Memory B cell (primary cell): ENCODE data around the gene CLN6.

Experiments
- ATAC-seq: fragments of 150-1000 bp; cut with Tn5 transposase; 2 replicates; pipeline ENCODE4 v1.10.0; 2021; ENCODE audit warnings: low read depth, mild to moderate bottlenecking, moderate library complexity
- DNase-seq, 2 donors: peaks; one replicate each; pipeline ENCODE4 v3.0.0; 2022; ENCODE audit warnings: low spot score in 2 of 2
- H3K27ac Mint-ChIP-seq: one replicate; pipeline ENCODE4 v1.8.0; 2022; ENCODE audit warnings: mild to moderate bottlenecking, moderate library complexity, mixed read lengths
- H3K27me3 Mint-ChIP-seq: one replicate; pipeline ENCODE4 v1.8.0; 2022; ENCODE audit warnings: mixed read lengths
- H3K36me3 Mint-ChIP-seq: one replicate; pipeline ENCODE4 v1.8.0; 2022; ENCODE audit warnings: mild to moderate bottlenecking, mixed read lengths
- H3K4me1 Mint-ChIP-seq: one replicate; pipeline ENCODE4 v1.8.0; 2022; ENCODE audit warnings: mixed read lengths
- H3K4me3 Mint-ChIP-seq: one replicate; pipeline ENCODE4 v1.8.0; 2022; ENCODE audit warnings: mild to moderate bottlenecking, moderate library complexity, mixed read lengths
- H3K9me3 Mint-ChIP-seq: one replicate; pipeline ENCODE4 v1.8.0; 2022; ENCODE audit warnings: mixed read lengths

Gene CLN6

GRCh38 chr15:68201879-68202261 lies 27.7 kb downstream of the CLN6 start:
- no peaks in the 10 kb centered on the region for H3K9me3 Mint-ChIP-seq
- peaks cover 4% of the 10 kb centered on the region for H3K4me1 Mint-ChIP-seq
- ATAC-seq (no peak), DNase-seq (no peak)
- no peak overlapping the region for H3K4me3 Mint-ChIP-seq
- H3K36me3 Mint-ChIP-seq: no peaks in the 10 kb centered on the region
- H3K27me3 Mint-ChIP-seq: no peaks in the 10 kb centered on the region
- no peak overlapping the region for H3K27ac Mint-ChIP-seq

GRCh38 chr15:68201153-68201878 lies 28.2 kb downstream of the CLN6 start:
- H3K9me3 Mint-ChIP-seq: no peaks in the 10 kb centered on the region
- H3K27me3 Mint-ChIP-seq: no peaks in the 10 kb centered on the region
- DNase-seq (no peak), ATAC-seq (no peak)
- H3K4me1 Mint-ChIP-seq: peaks cover 4% of the 10 kb centered on the region
- no peaks in the 10 kb centered on the region for H3K36me3 Mint-ChIP-seq
- no peak overlapping the region for H3K27ac Mint-ChIP-seq
- no peak overlapping the region for H3K4me3 Mint-ChIP-seq

DNA sequence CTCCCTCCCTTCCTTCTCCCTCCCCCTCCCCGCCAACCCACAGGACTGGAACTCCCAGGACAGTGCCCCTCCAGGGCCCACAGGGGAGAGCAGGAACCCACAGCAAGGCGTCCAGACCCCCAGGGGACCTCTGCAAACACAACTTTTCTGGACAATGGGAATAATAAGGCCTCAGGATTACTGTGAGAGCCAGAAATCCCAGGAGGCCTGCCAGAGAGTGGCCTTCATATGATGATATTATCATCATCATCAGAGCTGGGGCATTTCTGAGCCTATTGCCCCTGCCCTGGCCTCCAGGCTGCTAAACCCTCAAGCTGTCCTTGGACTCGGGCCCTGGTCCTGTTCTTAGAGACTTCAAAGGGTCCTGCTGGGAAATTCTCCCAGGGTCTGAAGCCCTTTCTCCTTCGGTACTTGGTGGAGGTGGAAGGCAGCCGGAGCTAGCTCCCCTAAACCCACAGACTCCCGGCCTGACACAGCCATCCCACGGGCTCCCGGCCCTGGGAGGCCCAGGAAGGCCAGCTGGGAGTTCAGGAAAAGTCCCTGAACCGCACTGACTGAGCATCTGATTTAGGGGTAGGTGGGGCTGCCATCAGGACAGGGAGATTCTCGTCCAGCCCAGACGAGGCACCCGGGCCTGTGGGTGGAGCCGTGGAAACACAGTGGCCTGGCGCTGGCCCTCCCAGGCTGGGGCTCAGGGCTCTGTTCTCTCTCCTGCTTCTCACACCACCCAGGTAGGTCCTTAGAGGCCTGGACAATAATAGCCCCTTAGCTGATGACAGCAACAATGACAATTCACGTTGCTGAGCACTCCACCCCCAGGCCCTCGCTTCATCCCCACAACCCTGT lies 29.3 kb downstream of the CLN6 start:
- Mint-ChIP-seq H3K27ac (no peak overlapping the region), H3K4me1 (peaks cover 5% of the 10 kb centered on the region), H3K36me3 (no peaks in the 10 kb centered on the region), H3K27me3 (no peaks in the 10 kb centered on the region), H3K9me3 (no peaks in the 10 kb centered on the region), H3K4me3 (no peak overlapping the region)
- DNase-seq (no peak), ATAC-seq (no peak)

- Mint-ChIP-seq H3K27ac (no peak overlapping the region), H3K27me3 (no peaks in the 10 kb centered on the region), H3K4me3 (no peak overlapping the region), H3K4me1 (peaks cover 8% of the 10 kb centered on the region), H3K9me3 (no peaks in the 10 kb centered on the region), H3K36me3 (no peaks in the 10 kb centered on the region)
- no peak for DNase-seq
- no peak for ATAC-seq
Measured at GRCh38 chr15:68199340-68199739, 30.2 kb downstream of the CLN6 start.

- Mint-ChIP-seq H3K4me3 (no peak overlapping the region), H3K36me3 (peaks cover 4% of the 10 kb centered on the region), H3K4me1 (peaks cover 8% of the 10 kb centered on the region), H3K27ac (peak overlapping the region; percentile 36), H3K9me3 (no peaks in the 10 kb centered on the region), H3K27me3 (no peaks in the 10 kb centered on the region)
- ATAC-seq (no peak), DNase-seq (no peak)
Measured at GRCh38 chr15:68197661-68198437, 31.7 kb downstream of the CLN6 start.

DNA sequence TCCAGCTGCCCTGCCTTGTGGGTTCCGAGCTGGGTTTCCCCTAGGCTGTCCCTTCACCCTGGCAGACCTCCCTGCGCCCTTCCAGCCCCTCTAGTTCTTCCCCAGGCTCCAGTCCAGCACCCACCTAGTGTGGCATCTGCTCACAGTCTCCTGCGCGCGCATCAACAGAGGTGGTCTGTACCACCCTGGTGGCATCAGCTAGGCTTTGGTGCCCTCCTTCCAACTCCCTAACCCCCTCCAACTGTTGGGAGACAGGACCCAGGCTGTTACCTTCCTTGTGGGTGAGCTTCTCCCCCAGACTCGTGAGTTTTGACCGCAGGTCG lies 32.4 kb downstream of the CLN6 start:
- DNase-seq: no peak
- peaks cover 8% of the 10 kb centered on the region for H3K4me1 Mint-ChIP-seq
- ATAC-seq: no peak
- H3K27ac Mint-ChIP-seq: peak overlapping the region; percentile 36
- H3K36me3 Mint-ChIP-seq: peaks cover 4% of the 10 kb centered on the region
- H3K9me3 Mint-ChIP-seq: no peaks in the 10 kb centered on the region
- no peaks in the 10 kb centered on the region for H3K27me3 Mint-ChIP-seq
- no peak overlapping the region for H3K4me3 Mint-ChIP-seq

GRCh38 chr15:68196445-68197169 lies 32.9 kb downstream of the CLN6 start:
- Mint-ChIP-seq H3K9me3 (no peaks in the 10 kb centered on the region), H3K4me3 (no peak overlapping the region)

DNA sequence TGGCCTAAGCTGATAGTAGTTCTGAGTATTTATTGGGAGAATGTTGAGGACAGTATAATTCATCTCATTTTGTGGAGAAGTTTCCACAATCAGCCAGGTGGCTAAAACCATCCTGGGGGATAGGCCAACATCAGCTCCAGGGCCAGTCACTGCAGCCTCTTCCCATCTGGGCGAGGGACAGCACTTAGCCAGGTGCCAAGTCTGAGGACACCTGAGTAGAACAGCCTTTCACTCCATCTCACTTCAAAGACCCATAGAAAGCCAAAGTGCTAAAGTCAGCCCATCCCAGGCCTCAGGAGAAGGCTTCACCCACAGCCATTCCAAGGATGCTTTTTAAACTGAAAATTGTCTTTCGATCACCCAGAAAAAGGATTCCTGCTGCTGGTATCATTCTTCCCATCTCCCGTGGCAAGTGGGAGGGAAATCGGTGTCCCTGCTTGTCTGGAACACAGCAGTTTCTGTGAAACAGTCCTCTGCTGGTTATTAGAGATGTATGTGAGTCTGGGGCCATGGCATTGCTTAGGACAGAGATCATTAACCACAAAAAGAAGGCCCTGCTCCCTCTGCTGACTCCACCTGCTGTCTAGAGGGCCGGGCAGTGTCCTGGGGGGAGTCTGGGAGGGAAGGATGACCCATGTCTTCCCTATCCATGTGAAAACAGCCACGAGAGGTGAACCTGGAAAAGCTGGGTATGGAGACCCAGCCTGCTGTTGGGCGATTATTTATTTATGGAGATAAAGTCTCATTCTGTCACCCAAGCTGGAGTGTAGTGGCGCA lies 34.0 kb downstream of the CLN6 start:
- peaks cover 4% of the 10 kb centered on the region for H3K4me1 Mint-ChIP-seq
- H3K27ac Mint-ChIP-seq: peak overlapping the region; percentile 73

More at GRCh38 chr15:68196445-68197169, 32.9 kb downstream of the CLN6 start:
- ATAC-seq: no peak
- DNase-seq: no peak
- H3K27me3 Mint-ChIP-seq: no peaks in the 10 kb centered on the region
- peaks cover 4% of the 10 kb centered on the region for H3K36me3 Mint-ChIP-seq
- peaks cover 6% of the 10 kb centered on the region for H3K4me1 Mint-ChIP-seq
- peak overlapping the region; percentile 36 for H3K27ac Mint-ChIP-seq

DNA sequence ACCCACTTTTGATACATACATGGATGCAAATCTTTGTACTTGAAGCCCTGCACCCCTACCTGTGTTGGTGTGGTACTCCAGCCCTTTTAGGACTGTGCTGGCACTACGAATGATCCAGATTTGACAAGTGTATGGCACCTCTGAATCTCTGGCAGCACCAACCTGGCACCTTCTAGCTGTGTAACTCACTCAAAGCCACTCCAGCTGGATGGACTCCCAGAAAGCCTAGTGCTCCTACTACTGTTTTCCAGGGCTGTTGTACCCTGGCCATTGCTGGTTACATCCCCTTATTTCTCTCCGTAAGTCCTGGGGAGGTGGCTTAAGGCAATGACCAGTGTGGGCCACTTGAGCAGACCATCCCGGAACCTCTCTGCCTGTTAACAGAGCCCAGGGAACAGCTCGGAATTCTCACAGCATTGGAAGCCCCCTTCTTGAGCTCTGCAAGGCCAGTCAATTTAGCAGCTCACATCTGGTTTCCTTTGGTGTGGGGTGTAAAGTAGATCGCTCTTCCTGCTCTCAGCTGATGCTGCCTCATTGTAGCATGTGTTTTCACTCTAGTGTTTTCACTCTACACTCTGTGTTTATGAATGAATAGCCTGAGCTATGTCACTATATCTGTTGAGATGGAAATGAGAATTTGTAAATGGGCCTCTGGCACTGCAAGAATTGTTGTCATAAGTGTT lies 36.6 kb downstream of the CLN6 start:
- H3K27me3 Mint-ChIP-seq: no peaks in the 10 kb centered on the region
- H3K4me1 Mint-ChIP-seq: peaks cover 8% of the 10 kb centered on the region
- ATAC-seq (no peak), DNase-seq (no peak)
- H3K9me3 Mint-ChIP-seq: no peaks in the 10 kb centered on the region
- no peak overlapping the region for H3K4me3 Mint-ChIP-seq
- H3K27ac Mint-ChIP-seq: peak overlapping the region; percentile 6
- peaks cover 13% of the 10 kb centered on the region for H3K36me3 Mint-ChIP-seq

More for the DNA sequence above, 34.0 kb downstream of the CLN6 start:
- no peaks in the 10 kb centered on the region for H3K9me3 Mint-ChIP-seq
- DNase-seq (no peak), ATAC-seq (no peak)
- peaks cover 4% of the 10 kb centered on the region for H3K36me3 Mint-ChIP-seq
- H3K27me3 Mint-ChIP-seq: no peaks in the 10 kb centered on the region
- H3K4me3 Mint-ChIP-seq: no peak overlapping the region

DNA sequence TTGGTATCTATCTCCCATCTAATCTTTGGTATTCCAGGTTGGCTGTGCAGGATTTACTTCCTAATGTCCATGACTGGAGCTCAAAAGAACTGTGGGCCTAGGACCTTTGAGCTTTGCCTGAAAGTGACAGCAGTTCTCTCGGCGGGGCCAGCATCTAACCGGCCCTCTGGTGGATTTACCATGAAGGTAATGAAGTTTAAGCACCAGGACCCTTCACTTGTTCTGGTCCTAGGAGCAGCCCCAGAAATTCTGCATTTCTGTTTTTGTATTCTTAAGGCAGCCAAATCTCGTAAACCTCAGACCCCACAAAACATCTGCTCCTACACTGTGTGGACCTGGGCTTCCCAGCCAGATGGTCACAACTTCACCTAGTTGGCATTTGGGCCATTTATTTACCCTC lies 37.4 kb downstream of the CLN6 start:
- no peaks in the 10 kb centered on the region for H3K9me3 Mint-ChIP-seq
- H3K27ac Mint-ChIP-seq: peak overlapping the region; percentile 68
- peaks cover 8% of the 10 kb centered on the region for H3K4me1 Mint-ChIP-seq
- H3K4me3 Mint-ChIP-seq: no peak overlapping the region
- ATAC-seq (no peak), DNase-seq (no peak)
- H3K27me3 Mint-ChIP-seq: no peaks in the 10 kb centered on the region
- peaks cover 16% of the 10 kb centered on the region for H3K36me3 Mint-ChIP-seq

DNA sequence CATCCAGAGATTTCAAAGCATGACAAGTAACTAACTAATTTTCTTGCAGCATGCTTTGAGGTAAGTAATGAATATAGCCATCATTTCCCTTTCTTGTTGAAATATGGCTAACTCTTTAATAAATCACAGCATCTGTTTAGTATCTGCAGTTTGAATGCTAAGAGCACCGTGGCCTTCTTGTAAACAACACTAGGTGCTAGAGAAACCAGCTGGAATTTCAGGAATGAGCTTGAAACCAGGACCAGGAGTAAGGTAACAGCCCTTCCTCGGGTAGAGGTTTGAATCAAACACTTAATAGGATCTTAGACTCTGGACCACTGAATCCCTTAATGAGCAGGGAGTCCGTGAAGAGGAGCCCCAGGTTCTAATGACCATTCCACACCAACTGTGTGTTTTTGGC lies 38.0 kb downstream of the CLN6 start:
- ATAC-seq: no peak
- Mint-ChIP-seq H3K27ac (peak overlapping the region; percentile 68), H3K4me3 (no peak overlapping the region), H3K4me1 (peaks cover 8% of the 10 kb centered on the region), H3K36me3 (peaks cover 16% of the 10 kb centered on the region), H3K27me3 (no peaks in the 10 kb centered on the region), H3K9me3 (no peaks in the 10 kb centered on the region)
- no peak for DNase-seq

DNA sequence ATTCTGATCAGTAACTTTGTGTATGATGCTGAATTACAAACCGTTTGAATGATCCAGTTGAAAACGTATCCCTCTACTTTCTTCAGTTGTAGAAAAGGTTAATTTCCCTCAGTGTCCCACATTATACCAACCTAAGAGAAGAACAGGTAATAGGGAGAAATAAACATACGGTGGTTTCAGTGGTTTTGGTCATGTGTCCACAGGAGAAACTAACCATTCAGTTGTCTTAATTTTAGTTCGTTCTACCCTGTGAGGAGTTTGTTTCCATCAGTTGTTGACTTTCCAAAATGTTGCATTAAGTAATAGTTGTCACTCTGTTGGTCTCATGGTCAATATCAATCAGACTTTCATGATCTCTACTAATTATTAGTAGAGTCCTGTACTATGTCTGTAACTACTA lies 39.5 kb downstream of the CLN6 start:
- no peaks in the 10 kb centered on the region for H3K9me3 Mint-ChIP-seq
- DNase-seq (no peak), ATAC-seq (no peak)
- H3K27ac Mint-ChIP-seq: peak overlapping the region; percentile 65
- H3K4me3 Mint-ChIP-seq: no peak overlapping the region
- H3K36me3 Mint-ChIP-seq: peaks cover 20% of the 10 kb centered on the region
- H3K4me1 Mint-ChIP-seq: peaks cover 6% of the 10 kb centered on the region
- no peaks in the 10 kb centered on the region for H3K27me3 Mint-ChIP-seq

GRCh38 chr15:68188647-68189046 lies 40.9 kb downstream of the CLN6 start:
- Mint-ChIP-seq H3K4me3 (no peak overlapping the region), H3K27me3 (no peaks in the 10 kb centered on the region), H3K4me1 (peaks cover 4% of the 10 kb centered on the region), H3K9me3 (no peaks in the 10 kb centered on the region), H3K27ac (peak overlapping the region; percentile 49), H3K36me3 (peaks cover 27% of the 10 kb centered on the region)
- DNase-seq (no peak), ATAC-seq (no peak)
